ENCODE data around the gene XAF1.

XAF1 gene

GRCh38 chr17:6796017-6796886, 40.4 kb downstream of the XAF1 start:
- no peak overlapping the region for H3K4me3 ChIP-seq (ENCODE audit: low read depth, low read length)
- DNase-seq (ENCODE audit: low read depth) = no peak
- in situ Hi-C loops (cut with HindIII; ENCODE audit: low sequenced_read_pairs) = no loop called here
- TF ChIP-seq CTCF (IDR thresholded peaks at IDR 0.05; ENCODE audit: low read depth, low read length, missing control alignments) = no peak

- no peak overlapping the region for H3K4me3 ChIP-seq (ENCODE audit: low read depth, low read length)
- in situ Hi-C loops (cut with HindIII; ENCODE audit: low sequenced_read_pairs) = no loop called here
- no peak for DNase-seq (ENCODE audit: low read depth)
- no peak for TF ChIP-seq CTCF (IDR thresholded peaks at IDR 0.05; ENCODE audit: low read depth, low read length, missing control alignments)
Measured at GRCh38 chr17:6796887-6797490, 41.1 kb downstream of the XAF1 start.

GRCh38 chr17:6797718-6798351, 42.0 kb downstream of the XAF1 start:
- TF ChIP-seq CTCF (IDR thresholded peaks at IDR 0.05; ENCODE audit: low read depth, low read length, missing control alignments) = no peak
- in situ Hi-C loops (cut with HindIII; ENCODE audit: low sequenced_read_pairs) = no loop called here
- no peak overlapping the region for H3K4me3 ChIP-seq (ENCODE audit: low read depth, low read length)
- no peak for DNase-seq (ENCODE audit: low read depth)

- no peak for TF ChIP-seq CTCF (IDR thresholded peaks at IDR 0.05; ENCODE audit: low read depth, low read length, missing control alignments)
- DNase-seq (ENCODE audit: low read depth) = no peak
- in situ Hi-C loops (cut with HindIII; ENCODE audit: low sequenced_read_pairs) = no loop called here
- no peak overlapping the region for H3K4me3 ChIP-seq (ENCODE audit: low read depth, low read length)
Measured at GRCh38 chr17:6799738-6800137, 43.9 kb downstream of the XAF1 start.

GRCh38 chr17:6800422-6801027, 44.7 kb downstream of the XAF1 start:
- no peak for TF ChIP-seq CTCF (IDR thresholded peaks at IDR 0.05; ENCODE audit: low read depth, low read length, missing control alignments)
- DNase-seq (ENCODE audit: low read depth) = no peak
- H3K4me3 ChIP-seq (ENCODE audit: low read depth, low read length) = no peak overlapping the region
- in situ Hi-C loops (cut with HindIII; ENCODE audit: low sequenced_read_pairs) = no loop called here

GRCh38 chr17:6811510-6811909, 55.7 kb downstream of the XAF1 start:
- in situ Hi-C loops (cut with HindIII; ENCODE audit: low sequenced_read_pairs) = no loop called here
- no peak for DNase-seq (ENCODE audit: low read depth)
- H3K4me3 ChIP-seq (ENCODE audit: low read depth, low read length) = no peak overlapping the region
- no peak for TF ChIP-seq CTCF (IDR thresholded peaks at IDR 0.05; ENCODE audit: low read depth, low read length, missing control alignments)

Data from astrocyte of the cerebellum (primary cell).